AG04450 (cell line): Measurements from ENCODE around the gene SF3A1. TPM values are rescaled to one million over a fixed set of nuclear protein-coding genes. Genes with fewer than 3 reads are reported as not detected.

Experiments used
- CTCF ChIA-PET: fragments of 300-600, 350-600 bp; formaldehyde crosslinking; extraction: SDS; loops from one replicate; lab custom pipeline; 2022; ENCODE audit warnings: antibody characterized with exemption, inconsistent platforms; lab: Charles Lee
- POLR2A ChIA-PET: fragments of 350-600 bp; formaldehyde crosslinking; extraction: SDS; loops from one replicate; lab custom pipeline; 2021; ENCODE audit warnings: antibody characterized with exemption, inconsistent platforms; lab: Yijun Ruan, JAX
- DNase-seq: peaks from one replicate; pipeline ENCODE4 v3.0.0-alpha.2; 2011; ENCODE audit warnings: low read depth, low spot score
- H3K27ac ChIP-seq: one replicate; pipeline ENCODE4 v1.5.1; 2012; ENCODE audit warnings: low read depth, low read length, control low read depth
- H3K27me3 ChIP-seq: one replicate; pipeline ENCODE4 v1.6.0; 2012; ENCODE audit warnings: low read length; ENCODE audit not compliant: control insufficient read depth, insufficient read depth
- H3K4me3 ChIP-seq: 2 replicates; pipeline ENCODE4 v1.5.1; 2011; ENCODE audit warnings: mild to moderate bottlenecking, low read depth, low read length, control low read depth
- H3K9me3 ChIP-seq: 2 replicates; pipeline ENCODE4 v1.5.1; 2012; ENCODE audit warnings: low read length; ENCODE audit not compliant: control insufficient read depth, insufficient read depth
- polyA plus RNA-seq: library from polyadenylated mRNA; depleted of rRNA; stranded (reverse); fragments of >200 nt; gene quantifications from 2 replicates; pipeline ENCODE4 v1.2.3, GENCODE V29; 2011
- TF ChIP-seq, protein P1 (sequence below): IDR thresholded peaks from 2 replicates; pipeline ENCODE4 v1.5.1; 2011; ENCODE audit warnings: low read depth, low read length, control low read depth, inconsistent platforms

Gene SF3A1
- polyA plus RNA-seq, 1 experiment: 53.1 TPM

DNA sequence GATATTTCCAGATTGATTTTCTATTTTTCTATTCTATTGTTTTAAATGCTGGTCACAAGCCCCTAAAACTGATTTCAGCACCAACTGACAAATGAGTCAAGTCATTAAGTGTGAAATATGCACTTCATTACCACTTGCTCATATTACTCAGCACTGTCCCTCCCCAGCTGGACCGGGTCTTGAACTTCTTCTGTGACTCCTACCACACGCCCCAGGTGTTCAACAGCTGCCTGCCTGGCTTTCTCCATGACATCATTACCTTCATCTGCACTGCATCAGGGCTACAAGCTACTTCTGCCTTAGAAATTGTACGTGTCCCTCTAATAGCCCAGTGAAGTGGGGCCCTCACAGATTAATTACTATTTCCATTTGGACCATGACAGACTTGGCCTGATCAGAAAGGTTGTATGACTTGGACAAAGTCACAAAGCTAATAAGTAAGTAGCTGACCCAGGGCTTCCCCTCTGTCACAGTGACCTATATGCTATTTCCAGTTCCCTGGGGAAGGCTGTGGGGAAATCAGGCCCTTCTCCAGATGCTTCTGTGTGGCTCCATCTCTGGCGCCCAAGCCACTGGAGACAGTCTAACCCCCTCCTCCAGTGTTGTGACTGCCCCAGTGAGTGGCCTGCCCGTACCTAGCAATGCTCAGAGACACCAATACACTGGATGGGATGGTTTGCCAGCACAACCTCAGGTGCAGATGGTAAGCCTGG lies 48.0 kb downstream of the SF3A1 start:
- Histone ChIP-seq H3K4me3 (no peak overlapping the region), H3K27ac (no peak overlapping the region), H3K9me3 (no peaks in the 10 kb centered on the region), H3K27me3 (no peaks in the 10 kb centered on the region)
- no peak for DNase-seq
- TF ChIP-seq, protein P1, sequence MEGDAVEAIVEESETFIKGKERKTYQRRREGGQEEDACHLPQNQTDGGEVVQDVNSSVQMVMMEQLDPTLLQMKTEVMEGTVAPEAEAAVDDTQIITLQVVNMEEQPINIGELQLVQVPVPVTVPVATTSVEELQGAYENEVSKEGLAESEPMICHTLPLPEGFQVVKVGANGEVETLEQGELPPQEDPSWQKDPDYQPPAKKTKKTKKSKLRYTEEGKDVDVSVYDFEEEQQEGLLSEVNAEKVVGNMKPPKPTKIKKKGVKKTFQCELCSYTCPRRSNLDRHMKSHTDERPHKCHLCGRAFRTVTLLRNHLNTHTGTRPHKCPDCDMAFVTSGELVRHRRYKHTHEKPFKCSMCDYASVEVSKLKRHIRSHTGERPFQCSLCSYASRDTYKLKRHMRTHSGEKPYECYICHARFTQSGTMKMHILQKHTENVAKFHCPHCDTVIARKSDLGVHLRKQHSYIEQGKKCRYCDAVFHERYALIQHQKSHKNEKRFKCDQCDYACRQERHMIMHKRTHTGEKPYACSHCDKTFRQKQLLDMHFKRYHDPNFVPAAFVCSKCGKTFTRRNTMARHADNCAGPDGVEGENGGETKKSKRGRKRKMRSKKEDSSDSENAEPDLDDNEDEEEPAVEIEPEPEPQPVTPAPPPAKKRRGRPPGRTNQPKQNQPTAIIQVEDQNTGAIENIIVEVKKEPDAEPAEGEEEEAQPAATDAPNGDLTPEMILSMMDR: no peak
- ChIA-PET POLR2A (no interaction called here), CTCF (interaction anchor here (3.1 kb wide), 1 partner anchor 21 kb away, joined by 10 read pairs; no protein-coding TSS in a partner anchor)

DNA sequence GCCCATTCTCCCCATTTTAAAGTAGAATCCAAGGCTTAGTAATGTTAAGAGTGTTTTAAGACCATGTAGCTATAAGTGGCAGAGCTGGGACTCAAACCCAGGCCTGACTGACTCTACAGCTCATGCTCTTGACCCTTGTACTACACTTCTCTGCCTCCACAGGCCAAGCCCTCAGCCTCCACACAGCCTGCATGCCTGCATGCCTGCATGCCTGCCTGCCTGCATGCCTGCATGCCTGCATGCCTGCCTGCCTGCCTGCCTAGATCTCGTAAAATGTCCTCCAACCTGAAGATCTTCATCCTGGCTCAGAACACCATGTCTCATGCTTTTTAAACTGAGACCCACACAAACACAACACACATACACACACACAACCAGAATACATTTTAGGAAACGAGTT lies 48.6 kb downstream of the SF3A1 start:
- Histone ChIP-seq H3K27me3 (no peaks in the 10 kb centered on the region), H3K27ac (no peak overlapping the region), H3K9me3 (no peaks in the 10 kb centered on the region), H3K4me3 (no peak overlapping the region)
- ChIA-PET CTCF (interaction anchor here (3.1 kb wide), 1 partner anchor 20 kb away, joined by 10 read pairs; no protein-coding TSS in a partner anchor), POLR2A (no interaction called here)
- DNase-seq: no peak
- TF ChIP-seq, protein P1: no peak

DNA sequence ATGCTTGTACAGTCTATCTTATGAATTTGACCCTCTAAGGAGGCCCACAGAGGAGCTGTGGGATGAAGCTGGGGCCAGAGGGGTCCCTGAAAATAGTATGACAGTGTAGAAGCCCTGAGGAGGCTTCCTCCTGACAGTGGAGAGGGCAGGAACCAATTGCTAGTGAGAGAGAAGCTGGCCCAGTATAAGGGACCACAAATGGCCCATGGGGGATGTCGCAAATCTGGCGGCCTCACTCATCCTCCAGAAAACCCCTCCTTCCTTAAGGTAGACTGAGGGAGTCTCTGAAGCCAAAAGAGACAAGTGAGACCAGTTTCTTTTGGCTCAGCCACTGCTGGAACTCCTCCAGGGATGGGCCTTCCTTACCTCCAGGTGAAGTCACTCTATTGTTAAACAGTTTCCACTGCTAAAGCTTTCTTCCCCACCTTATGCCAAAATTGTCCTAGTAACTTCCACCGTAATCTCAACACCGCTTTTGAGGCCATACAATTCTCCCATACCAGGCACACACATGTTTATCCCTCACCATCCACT lies 49.6 kb downstream of the SF3A1 start:
- Histone ChIP-seq H3K27ac (no peak overlapping the region), H3K27me3 (no peaks in the 10 kb centered on the region), H3K9me3 (no peaks in the 10 kb centered on the region), H3K4me3 (no peak overlapping the region)
- DNase-seq: no peak
- POLR2A ChIA-PET: no interaction called here
- TF ChIP-seq, protein P1: no peak
- CTCF ChIA-PET: interaction anchor here (3.1 kb wide), 1 partner anchor 19 kb away, joined by 10 read pairs; no protein-coding TSS in a partner anchor

DNA sequence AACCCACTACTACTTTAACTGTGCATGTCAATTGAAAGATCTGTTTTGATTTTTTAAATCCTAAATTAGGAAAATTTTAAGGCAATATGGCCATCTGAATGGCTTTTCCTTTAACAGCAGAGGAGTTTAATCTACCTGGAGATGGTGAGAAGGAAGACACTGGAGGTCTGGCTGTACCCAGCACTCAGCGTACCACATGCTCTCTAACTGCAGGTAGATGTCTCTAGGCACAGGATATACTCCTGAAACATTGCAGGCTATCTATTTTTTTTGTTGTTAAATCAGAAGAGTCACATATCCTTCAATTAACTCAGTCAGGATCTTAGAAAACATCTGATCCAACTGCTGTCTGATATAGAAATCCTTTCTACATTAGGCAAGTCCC lies 50.1 kb downstream of the SF3A1 start:
- H3K9me3 ChIP-seq: no peaks in the 10 kb centered on the region
- ChIA-PET CTCF (interaction anchor here (3.1 kb wide), 1 partner anchor 19 kb away, joined by 10 read pairs; no protein-coding TSS in a partner anchor), POLR2A (no interaction called here)
- no peak overlapping the region for H3K4me3 ChIP-seq
- DNase-seq: no peak
- H3K27ac ChIP-seq: no peak overlapping the region
- H3K27me3 ChIP-seq: no peaks in the 10 kb centered on the region
- TF ChIP-seq, protein P1: no peak

DNA sequence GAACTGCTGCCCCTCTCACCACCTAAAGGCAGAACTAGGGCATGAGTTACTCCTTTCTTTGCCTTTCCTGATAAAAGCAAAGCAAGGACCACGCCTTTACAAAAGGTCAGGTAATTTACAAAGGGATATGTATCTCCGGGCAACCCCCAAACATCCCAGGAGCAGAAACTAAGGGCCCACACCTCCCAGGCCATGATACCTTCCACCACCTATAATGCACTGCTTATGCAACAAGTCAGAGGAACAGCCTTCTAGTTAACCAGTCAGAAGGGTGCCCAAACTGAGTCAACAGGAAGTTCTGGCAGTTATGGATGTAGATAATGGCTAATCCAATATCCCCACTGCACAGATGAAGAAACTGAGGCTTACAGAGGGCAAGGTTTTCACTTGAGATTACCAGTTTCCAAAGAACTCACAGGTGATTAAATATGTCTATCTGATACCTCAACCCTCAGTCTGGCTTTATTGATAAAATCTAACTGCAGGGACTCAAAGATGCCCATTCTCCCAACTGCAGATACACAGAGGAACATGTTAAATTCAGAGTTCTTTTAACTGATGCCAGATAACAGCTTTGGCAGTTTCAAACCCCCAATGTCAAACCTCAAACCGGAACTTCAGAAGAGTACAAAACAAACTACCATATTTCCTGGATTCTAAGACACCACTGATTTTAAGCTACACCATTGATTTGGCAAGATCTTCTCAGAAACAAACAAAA lies 50.6 kb downstream of the SF3A1 start:
- ChIA-PET CTCF (interaction anchor here (3.1 kb wide), 1 partner anchor 18 kb away, joined by 10 read pairs; no protein-coding TSS in a partner anchor), POLR2A (no interaction called here)
- Histone ChIP-seq H3K9me3 (no peaks in the 10 kb centered on the region), H3K27me3 (no peaks in the 10 kb centered on the region), H3K4me3 (no peak overlapping the region), H3K27ac (no peak overlapping the region)
- DNase-seq: no peak
- TF ChIP-seq, protein P1: no peak
